Glomerular endothelial cell (primary cell): Measurements from ENCODE around the gene GRIP1. TPM values are rescaled to one million over a fixed set of nuclear protein-coding genes. Genes with fewer than 3 reads are reported as not detected.
"Not testable (repeated sequence)": the region's sequence is repeated elsewhere in the genome, so short reads cannot be mapped to it uniquely, and the experiment has no call there.

Source experiments
- DNase-seq: peaks from one replicate; pipeline ENCODE4 v3.0.0-alpha.2; 2011; ENCODE audit warnings: low read depth, low spot score; ENCODE audit errors: extremely low read depth
- total RNA-seq: library from RNA; depleted of rRNA; stranded (reverse); fragments of >200 nt; gene quantifications from 2 replicates; pipeline ENCODE4 v1.2.3, GENCODE V29; 2015

Gene GRIP1
- total RNA-seq, 1 donor from 2014 or later = 0.88 TPM

DNA sequence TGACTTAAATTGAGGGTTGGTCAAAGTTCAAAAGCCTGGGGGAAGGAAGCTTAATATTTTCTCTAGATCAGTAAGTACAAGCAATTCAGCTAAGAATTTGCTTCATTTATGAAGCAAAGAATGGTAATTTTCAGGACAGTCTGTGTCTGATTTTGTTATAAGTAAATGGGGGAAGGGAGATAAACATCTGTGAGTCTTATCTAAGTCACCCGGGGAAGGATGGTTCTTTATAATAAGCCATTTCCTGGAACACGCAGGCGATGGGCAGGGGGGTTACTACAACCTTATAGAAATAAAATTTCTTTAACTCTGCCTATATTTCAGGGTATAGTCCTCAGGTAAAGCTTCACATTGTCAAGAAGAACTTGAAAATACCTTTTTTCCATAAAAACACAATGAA lies 333.7 kb downstream of the GRIP1 start:
- DNase-seq = no peak

GRCh38 chr12:66341126-66341525 lies 337.8 kb downstream of the GRIP1 start:
- no peak for DNase-seq

- no peak for DNase-seq
Measured at GRCh38 chr12:66340131-66340530, 338.7 kb downstream of the GRIP1 start.

GRCh38 chr12:66337381-66338010 lies 341.4 kb downstream of the GRIP1 start:
- no peak for DNase-seq

DNA sequence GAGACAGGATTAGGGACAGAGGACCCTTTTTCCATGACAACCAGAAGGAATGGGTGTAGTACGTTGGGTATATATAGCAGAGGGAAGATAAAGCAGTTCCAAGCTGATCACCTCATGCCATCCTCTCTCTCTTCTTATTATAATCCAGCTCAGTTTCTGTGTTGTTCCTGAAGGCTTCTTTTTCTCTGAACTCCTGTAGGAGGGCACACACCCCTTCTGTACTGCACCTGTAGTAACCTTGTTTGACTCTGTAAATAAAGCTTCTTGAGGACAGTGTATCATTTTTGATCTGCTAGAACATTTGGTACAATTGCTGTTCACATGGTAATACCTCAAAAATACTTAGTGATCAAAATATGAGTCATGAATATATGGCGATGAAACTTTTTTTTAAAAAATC lies 343.1 kb downstream of the GRIP1 start:
- DNase-seq = no peak

DNA sequence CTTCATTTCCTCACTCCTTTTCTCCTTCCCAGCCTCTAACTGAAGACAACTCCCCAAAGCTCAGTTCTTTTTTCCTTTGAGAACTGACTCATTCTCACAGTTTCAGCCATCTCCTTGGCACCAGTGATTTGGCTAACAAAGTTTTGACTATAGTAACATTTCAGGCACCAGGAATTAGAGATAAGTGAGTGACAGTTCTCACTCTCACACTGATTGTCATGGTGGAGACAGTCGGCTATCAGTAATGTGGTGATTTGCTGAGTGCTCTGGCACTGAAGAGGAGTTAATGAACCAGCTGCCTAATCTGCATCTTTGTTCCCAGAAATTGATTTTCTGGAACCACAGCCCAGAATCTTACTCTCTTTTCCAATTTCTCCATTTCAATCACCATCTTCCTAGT lies 347.1 kb downstream of the GRIP1 start:
- DNase-seq = no peak

- no peak for DNase-seq
Measured at GRCh38 chr12:66331016-66331415, 347.9 kb downstream of the GRIP1 start.

DNA sequence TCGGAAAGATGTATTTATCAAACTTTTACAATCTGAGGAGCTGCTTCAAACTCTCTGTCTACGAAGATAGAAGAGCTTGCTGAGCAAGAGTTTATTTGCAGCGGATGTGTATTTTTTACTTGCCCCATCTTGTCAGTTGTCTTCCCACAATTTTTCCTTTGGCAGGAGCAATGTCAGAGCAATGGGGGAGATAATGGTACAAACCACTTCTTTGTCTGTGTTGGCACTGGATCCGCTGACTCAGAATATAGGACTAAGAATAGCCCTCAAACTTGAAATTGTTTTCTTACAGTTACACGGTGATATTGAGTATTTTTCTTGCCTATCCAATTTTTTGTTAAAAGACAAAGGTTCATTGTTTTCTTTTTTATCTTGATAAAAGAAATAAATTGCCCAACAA lies 348.9 kb downstream of the GRIP1 start:
- no peak for DNase-seq

DNA sequence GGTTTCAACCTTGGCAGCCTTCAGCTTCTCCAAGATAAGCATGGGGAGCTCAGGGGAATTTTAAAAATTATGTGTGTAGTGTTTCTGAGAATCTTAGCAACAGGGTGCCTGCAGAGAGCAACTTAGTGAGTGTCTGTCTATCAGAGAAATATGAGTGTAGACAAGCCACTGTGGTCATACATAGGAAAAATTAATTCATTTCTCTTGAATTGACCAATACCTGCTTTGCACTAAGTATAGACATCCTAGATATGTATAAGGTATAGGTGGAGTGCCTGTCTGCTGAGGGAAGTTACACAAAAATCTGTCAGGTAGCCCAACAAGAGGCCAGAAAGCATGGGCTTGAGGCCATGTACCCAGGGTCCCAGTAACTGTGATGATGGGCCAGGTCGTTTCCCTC lies 355.9 kb downstream of the GRIP1 start:
- DNase-seq = no peak

DNA sequence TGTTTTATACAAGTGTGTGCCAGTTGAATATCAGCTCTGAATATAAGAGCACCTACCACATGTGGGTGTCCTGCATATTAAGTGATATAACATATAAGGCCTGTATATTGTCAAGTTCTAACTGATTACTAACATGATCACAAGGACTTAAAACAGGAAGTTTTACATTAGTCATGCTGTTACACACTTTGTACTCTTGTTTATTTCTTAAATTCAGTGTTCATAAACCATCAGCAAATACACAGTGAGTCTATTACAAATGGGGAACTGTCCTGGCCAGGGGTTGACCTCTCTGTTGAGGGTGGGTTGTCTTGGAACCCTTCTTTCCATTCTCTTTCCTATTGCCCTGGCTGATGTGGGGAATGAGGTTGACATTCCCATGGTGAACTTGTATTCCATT lies 357.4 kb downstream of the GRIP1 start:
- no peak for DNase-seq

DNA sequence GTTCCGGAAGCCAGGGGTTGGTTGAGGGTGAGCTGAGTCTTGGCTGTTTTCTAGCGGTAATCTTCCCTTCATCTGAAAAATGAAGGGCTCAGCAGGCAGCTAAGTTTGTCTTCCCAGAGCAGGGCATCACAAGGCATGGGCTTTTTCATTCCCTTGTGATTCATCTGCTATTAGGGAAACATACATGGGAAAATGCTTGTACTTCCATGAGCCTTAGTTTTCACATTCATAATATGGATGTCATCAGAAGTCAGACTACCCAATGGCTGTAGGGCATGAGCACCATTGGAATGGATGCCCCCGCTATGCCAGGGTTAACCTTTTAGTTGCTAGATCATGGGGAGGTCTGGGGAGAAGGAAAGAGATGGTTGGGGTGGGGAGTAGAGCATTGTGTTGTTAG lies 357.9 kb downstream of the GRIP1 start:
- no peak for DNase-seq

DNA sequence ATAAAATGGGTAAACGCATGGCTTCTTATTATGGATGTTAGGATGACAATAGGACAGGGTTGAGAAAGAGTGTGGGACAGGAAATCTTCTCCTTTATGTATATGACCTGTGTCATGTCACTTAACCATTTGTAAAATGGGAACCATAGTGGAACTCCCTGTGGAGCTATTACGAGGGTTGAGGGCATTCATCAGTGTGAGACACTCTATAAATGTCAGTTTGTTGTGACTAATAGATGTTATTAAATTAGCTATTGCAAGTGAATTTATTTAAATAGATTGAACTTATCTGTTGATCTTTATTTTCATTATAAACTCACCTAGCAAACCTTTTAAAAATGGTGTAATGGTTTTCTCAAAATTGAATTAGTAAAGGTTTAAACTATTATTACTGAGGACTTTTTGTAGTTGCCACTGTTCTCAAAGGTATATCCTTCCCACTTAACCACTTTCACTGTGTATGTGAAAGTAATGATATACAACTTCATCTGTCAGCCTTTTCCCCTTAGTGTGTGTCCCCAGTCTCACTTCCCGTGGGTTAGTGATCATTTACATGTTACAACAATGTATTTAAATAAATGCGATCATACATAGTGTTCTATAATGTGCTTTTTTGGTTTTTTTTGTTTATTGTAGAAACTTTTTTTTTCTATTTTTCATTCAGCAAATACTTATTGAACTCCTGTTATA lies 359.5 kb downstream of the GRIP1 start:
- no peak for DNase-seq

DNA sequence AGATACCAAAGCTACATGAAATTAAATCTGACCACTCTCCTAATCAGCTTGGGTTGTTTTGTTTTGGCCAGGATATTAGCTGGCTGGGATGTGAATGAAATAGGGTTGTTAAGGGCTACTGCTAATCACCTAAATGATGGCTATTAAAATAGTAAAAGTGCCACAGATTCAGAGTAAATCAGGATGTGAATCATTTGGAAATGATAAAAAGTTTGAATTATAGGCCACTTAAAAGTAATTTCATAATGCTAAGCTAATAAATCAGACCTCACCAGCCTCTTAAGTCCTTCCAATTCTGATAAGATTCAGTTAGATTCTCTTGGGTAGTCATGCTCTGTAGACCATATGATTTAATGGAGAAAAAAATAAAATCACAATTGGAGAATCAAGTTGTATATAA lies 364.6 kb downstream of the GRIP1 start:
- DNase-seq = no peak

- DNase-seq = no peak
Measured at GRCh38 chr12:66312189-66312588, 366.7 kb downstream of the GRIP1 start.

GRCh38 chr12:66309606-66310005 lies 369.3 kb downstream of the GRIP1 start:
- no peak for DNase-seq

DNA sequence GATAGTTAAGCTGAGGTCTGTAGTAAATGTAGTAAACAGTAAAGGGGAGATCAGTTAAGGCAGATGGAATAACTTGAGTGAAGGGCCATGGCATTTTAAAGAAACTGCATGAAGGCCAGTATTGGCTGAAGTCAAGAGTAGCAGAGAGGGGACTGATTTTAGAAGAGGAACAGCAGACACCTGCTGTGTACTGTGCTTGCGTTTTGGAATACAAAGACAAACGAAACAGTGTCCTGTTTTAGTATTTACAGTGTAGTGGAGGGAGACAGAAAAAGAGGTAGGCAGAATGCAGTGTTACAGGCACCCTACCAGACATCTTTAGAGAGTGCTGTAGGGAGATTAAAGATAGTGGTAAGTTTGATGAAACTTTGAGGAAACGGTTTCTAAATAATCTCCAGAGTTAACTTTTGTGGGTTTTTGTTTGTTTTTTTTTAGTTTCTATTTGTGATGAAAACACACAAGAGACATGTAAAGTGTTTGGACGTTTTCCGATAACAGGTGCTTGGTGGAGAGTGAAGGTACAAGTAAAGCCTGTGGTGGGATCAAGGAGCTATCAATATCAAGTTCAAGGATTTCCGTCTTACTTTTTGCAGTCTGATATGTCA lies 374.5 kb downstream of the GRIP1 start:
- no peak for DNase-seq

- DNase-seq = not testable (repeated sequence)
Measured at GRCh38 chr12:66303316-66303804, 375.5 kb downstream of the GRIP1 start.

DNA sequence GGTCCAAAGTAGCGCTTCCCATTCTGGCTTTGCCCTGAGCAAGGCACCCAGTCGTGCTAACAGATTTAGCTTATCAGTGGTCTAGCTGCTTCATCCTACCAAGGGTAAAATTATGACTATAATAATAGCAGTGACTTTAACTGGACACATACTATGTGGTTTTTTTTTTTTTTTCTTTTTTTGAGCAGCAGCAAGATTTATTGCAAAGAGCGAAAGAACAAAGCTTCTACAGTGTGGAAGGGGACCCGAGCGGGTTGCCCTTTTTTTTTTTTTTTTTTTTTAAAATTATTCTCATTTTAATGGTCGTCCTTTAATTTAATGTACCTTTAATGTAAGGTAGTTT lies 376.1 kb downstream of the GRIP1 start:
- DNase-seq = no peak

- DNase-seq = peak; percentile 71
Measured at GRCh38 chr12:66301944-66302826, 376.7 kb downstream of the GRIP1 start, which contains the start of gene HELB. TSS of gene HELB (plus strand) at chr12:66302493. CDS start at chr12:66302604, 111 bp downstream.

GRCh38 chr12:66297923-66298322 lies 381.0 kb downstream of the GRIP1 start:
- no peak for DNase-seq
